NCI-H2196 (cell line): ENCODE results near the gene XBP1.
"Not testable (repeated sequence)": the region's sequence is repeated elsewhere in the genome, so short reads cannot be mapped to it uniquely, and the experiment has no call there.

Experiments
- DNase-seq: peaks from one replicate; lab custom pipeline; 2025; ENCODE audit not compliant: unreplicated experiment; lab: John Stamatoyannopoulos, UW

XBP1 gene

GRCh38 chr22:28793976-28794584 lies 6.3 kb downstream of the XBP1 start:
- no peak for DNase-seq

DNA sequence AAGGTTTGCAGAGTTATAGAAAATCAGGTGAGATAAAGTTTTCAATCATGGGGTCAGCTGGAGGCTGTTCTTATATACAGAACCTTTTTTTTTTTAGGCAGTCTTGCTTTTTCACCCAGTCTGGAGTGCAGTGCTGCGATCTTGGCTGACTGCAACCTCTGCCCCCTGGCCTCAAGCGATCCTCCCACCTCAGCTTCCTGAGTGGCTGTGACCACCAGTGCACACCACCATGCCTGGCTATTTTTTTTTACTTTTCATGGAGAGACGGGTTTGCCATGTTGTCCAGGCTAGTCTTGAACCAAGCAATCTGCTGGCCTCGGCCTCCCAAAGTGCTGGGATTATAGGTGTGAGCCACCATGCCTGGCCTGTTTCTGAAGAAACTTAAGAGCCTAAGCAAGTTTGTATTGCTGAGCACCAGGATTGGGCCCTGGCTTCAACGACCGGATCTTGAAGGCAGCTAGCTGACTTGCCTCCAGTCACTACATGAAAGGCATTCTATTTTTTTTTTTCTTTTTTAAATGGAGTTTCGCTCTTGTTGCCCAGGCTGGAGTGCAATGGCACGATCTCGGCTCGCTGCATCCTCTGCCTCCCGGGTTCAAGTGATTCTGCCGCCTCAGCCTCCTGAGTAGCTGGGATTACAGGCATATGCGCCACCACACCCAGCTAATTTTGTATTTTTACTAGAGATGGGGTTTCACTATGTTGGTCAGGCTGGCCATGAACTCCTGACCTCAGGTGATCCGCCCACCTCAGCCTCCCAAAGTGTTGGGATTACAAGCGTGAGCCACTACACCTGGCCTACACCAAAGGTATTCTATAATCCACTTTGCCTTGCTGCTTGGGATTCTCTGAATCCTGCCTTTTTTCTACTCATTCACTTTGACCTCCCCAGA lies 7.6 kb downstream of the XBP1 start:
- DNase-seq = no peak

GRCh38 chr22:28791841-28792490 lies 8.4 kb downstream of the XBP1 start:
- no peak for DNase-seq

GRCh38 chr22:28791124-28791523 lies 9.2 kb downstream of the XBP1 start:
- DNase-seq = no peak

DNA sequence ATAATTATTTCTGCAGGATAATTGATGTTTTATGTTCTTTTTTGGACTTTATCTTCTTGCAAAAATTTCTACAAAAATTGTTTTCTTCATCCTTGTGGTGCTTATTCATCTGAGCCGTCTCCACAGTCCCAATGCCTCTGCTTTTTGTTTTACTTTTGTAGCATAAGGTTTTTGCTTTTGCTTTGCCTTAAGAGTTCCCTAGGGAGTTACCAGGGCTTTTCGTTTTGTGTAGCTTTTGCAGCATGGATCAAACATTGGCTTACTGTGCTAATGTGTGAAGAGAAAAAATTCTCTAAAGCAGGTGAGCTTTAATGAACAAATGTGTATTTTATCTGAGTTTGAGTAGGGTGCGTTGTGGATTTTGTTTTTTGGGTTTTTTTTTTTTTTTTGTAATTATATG lies 11.8 kb downstream of the XBP1 start:
- no peak for DNase-seq

GRCh38 chr22:28783786-28784671 lies 16.3 kb downstream of the XBP1 start:
- DNase-seq = peak; percentile 27

- DNase-seq = no peak
These were observed 20.1 kb downstream of the XBP1 start for GRCh38 chr22:28780296-28780695.

DNA sequence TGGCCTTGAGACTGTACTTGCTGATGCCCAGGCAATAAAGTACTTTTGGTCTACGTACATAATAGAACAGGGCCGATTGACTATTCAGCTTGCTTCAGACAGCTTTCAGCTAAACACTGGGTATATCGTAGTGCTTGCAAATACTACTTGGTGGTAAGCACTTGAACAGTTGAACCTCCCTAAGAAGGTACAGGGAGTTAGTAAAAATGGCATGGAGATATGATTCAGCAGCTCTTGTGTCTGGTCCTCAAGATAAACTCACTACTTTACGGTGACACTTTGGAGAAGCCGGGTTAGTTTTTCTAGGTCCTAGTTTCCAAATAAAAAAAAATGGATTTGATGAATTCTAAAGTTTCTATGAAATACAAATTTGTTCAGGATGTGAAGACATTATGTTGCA lies 20.5 kb downstream of the XBP1 start:
- no peak for DNase-seq

GRCh38 chr22:28774378-28774777 lies 26.0 kb downstream of the XBP1 start:
- DNase-seq = no peak

DNA sequence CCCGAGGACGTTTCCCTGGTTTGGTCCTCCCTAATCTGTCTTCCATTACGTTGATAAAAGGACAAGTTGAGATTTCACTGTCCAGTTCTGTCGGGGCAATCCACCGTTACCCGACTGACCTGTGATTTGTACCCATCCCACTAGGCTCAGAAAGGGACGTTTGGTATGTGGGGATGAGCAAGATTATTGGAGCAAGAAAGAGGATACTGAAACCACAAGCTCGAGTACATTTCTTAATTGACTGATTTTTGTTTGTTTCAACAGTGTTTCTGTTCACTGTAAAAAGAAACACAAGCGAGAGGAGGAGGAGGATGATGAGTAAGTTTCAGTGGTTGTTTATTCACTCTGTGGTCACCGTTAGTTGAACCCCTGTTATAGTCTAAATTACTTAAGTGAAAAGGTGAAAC lies 26.9 kb downstream of the XBP1 start:
- DNase-seq = no peak

DNA sequence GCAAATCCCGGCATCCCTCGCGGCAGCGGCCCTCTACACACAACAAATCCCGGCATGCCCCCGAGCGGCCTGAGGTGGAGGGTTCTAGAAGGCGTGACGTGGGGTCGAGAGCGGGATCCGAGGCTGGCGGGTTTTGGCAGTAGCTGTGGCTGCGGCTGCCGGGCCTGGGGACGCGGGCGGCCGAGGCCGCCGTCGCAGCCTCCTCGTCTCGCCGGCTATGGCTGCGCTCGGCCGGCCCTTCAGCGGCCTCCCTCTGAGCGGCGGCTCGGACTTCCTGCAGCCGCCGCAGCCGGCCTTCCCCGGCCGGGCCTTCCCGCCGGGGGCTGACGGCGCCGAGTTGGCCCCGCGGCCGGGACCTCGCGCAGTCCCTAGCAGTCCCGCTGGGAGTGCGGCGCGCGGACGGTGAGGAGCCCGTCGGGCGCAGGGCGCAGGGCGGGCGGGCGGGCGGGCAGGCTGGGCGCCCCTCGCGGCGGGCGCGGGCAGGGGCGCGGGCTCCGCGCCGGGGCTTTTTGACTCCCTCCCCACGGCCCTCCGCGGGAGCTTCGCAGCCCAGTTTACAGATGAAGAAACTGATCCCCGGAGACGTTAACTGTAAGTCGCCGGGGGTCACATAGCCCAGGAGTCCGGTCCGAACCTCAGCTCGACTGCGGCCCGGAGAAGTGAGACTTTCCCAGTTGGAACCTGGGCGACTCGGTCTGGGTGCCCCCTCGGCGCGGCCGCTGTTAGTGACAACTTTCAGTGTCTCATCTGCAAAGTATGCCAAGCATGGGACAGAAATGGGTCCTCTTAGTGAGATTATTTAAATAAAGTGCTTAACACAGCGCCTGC lies 27.5 kb downstream of the XBP1 start, which contains the start of gene CCDC117:
CCDC117 (plus strand) TSS at position 63 of the 828 bp plus-strand sequence; CDS start at position 218, 155 bp downstream.
- DNase-seq = peak; percentile 67

DNA sequence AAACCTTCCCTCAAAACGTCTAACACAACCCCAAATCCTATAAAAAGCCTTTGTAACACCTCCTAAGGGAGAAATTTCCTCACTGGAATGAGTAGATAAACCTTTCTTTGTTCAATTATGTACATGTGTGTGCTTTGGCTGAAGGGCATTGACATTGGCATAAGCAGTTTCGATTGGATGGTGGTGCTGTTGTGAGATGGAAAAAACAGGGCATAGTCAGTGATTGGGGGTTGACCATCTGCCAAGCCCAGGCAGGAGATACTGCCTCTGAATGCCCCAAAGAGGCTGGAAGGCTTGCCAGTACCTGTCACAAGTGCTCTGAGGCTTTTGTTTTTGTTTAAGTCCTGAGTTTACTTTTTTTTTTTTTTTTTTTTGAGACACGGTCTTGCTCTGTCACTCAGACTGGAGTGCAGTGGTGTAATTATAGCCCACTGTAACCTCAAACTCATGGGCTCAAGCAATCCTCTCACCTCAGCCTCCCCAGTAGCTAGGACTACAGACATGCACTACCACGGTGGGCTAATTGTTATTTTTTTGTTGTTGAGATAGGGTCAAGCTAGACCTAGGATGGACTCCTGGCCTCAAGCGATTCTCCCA lies 29.1 kb downstream of the XBP1 start:
- DNase-seq = peak; percentile 61

DNA sequence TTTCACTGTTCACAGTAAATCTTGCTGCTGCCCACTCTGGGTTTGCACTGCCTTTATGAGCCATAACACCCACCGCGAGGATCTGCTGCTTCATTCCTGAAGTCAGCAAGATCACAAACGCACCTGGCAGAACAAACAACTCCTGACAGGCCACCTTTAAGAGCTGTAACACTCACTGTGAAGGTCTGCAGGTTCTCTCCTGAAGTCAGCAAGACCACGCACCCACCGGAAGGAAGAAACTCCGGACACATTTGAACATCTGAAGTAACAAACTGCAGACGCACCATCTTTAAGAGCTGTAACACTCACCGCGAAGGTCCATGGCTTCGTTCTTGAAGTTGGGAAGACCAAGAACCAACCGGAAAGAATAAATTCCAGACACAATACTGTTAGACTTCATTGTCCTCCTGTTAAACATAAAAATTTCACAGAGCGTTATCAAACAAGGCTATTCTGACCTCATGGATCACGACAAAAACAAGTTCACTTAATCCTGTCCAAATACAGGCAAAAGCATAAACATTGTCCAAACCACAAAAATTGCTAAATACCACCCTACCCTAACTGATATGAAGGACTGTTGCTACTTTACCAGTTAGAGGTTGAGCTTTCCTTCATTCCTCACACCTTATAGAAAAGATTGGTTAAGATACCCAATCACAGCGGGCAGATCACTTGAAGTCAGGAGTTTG lies 30.8 kb downstream of the XBP1 start:
- DNase-seq = no peak

- DNase-seq = no peak
These were observed 31.5 kb downstream of the XBP1 start for GRCh38 chr22:28768701-28769393.

GRCh38 chr22:28766628-28767027 lies 33.7 kb downstream of the XBP1 start:
- DNase-seq = no peak

GRCh38 chr22:28762000-28762399 lies 38.4 kb downstream of the XBP1 start:
- DNase-seq = not testable (repeated sequence)

GRCh38 chr22:28761449-28761755 lies 39.0 kb downstream of the XBP1 start:
- no peak for DNase-seq

GRCh38 chr22:28759861-28760560 lies 40.4 kb downstream of the XBP1 start:
- DNase-seq = peak; percentile 25
